SK-N-SH (cell line): ENCODE results near the gene GCNT2.

Experiments
- CHD2 ChIP-seq: fragments of 150-350 bp; IDR thresholded peaks from 2 replicates; pipeline ENCODE4 v1.6.1; 2018; ENCODE audit warnings: low read length; ENCODE audit not compliant: partially characterized antibody
- CTCF ChIP-seq: fragments of 200-600 bp; sonication (generic); IDR thresholded peaks from 2 replicates; pipeline ENCODE4 v1.6.1; 2017; ENCODE audit warnings: antibody characterized with exemption, mild to moderate bottlenecking, moderate library complexity
- ELF1 ChIP-seq: IDR thresholded peaks from 2 replicates; pipeline ENCODE4 v1.4.0; 2012
- NFIC ChIP-seq: IDR thresholded peaks from 2 replicates; pipeline ENCODE4 v1.4.0; 2012; ENCODE audit warnings: borderline replicate concordance
- POLR2AphosphoS5 ChIP-seq: IDR thresholded peaks from 2 replicates; pipeline ENCODE4 v1.6.1; 2012; ENCODE audit warnings: low read depth, low read length
- RFX5 ChIP-seq: IDR thresholded peaks from 2 replicates; pipeline ENCODE4 v1.6.1; 2012; ENCODE audit warnings: mild to moderate bottlenecking, improper control_type of control experiment, low read length
- SIN3A ChIP-seq: IDR thresholded peaks from 2 replicates; pipeline ENCODE4 v1.6.1; 2012; ENCODE audit warnings: low read depth, mild to moderate bottlenecking, low read length, moderate library complexity, borderline replicate concordance
- TAF1 ChIP-seq: IDR thresholded peaks from 2 replicates; pipeline ENCODE4 v1.6.1; 2012; ENCODE audit warnings: low read depth, mild to moderate bottlenecking, low read length, moderate library complexity, borderline replicate concordance
- TEAD4 ChIP-seq: IDR thresholded peaks from 2 replicates; pipeline ENCODE4 v1.4.0; 2012; ENCODE audit warnings: mild to moderate bottlenecking, borderline replicate concordance; ENCODE audit not compliant: insufficient read depth
- YY1 ChIP-seq: IDR thresholded peaks from 2 replicates; pipeline ENCODE4 v1.4.0; 2012; ENCODE audit warnings: low read depth, mild to moderate bottlenecking

- TF ChIP-seq ELF1 (no peak), CTCF (no peak), SIN3A (no peak), NFIC (no peak), YY1 (no peak), TAF1 (no peak), RFX5 (no peak), TEAD4 (no peak), CHD2 (no peak), POLR2AphosphoS5 (no peak)
Observed at GRCh38 chr6:10528158-10528981, 7.2 kb downstream of the GCNT2 start.
